IPS-NIHi7 (cell line): ENCODE data around the gene FBRSL1.

Source experiments
- DNase-seq: peaks from one replicate; pipeline ENCODE4 v3.0.0; 2012; ENCODE audit warnings: mixed read lengths; ENCODE audit errors: extremely low spot score

Gene FBRSL1

DNA sequence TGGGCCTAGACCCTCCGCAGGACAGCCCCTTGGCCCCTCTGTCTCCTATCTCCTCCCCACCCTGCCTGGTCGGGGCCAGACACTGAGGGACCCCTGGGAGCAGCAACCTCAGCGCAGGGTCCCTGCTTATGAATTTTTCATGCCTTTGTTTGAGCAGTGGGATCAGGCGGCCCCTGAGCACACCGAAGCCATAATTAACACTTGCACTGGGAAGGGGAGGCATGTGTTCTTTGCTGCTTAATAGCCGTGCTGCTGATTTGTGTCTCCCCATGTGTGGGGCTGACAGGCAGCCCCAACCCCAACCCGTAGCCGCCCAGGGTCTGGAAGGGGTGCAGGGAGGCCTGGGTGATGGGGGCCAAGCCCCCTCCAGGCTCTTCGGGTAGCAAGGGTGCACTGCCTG, 52.7 kb downstream of the FBRSL1 start:
- no peak for DNase-seq

GRCh38 chr12:132543298-132544079, 53.5 kb downstream of the FBRSL1 start:
- DNase-seq = no peak

DNA sequence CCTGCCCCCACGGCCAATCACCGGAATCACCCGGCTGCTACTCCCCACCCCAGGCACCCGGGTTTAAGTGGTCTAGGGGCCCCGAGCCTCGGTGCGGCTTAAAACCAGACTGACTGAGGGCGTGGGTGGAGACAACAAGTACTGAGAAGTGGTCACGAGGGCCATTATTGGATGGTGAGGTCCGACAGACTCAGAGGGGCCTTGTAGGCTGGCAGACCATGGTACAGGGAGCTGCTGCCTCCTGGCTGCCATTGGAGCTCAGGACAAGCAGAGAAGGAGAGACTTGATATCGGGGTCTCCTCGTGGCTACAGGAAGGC, 54.1 kb downstream of the FBRSL1 start:
- no peak for DNase-seq

DNA sequence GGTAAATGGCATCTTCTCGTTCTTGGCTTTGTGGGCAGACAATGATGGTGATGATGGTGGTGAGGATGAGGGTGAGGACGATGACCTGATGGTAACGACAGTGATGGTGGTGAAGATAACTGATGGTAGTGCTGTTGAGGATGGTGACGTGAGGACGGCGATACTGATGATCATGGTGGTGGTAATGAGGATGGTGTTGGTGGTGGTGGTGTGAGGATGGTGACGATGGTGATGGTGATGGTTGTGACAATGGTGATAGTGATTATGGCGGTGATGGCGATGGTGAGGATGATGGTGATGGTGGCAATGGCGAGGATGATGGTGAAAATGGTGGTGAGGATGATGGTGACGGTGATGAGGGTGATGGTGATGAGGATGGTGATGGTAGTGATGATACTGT, 54.5 kb downstream of the FBRSL1 start:
- DNase-seq = no peak

DNA sequence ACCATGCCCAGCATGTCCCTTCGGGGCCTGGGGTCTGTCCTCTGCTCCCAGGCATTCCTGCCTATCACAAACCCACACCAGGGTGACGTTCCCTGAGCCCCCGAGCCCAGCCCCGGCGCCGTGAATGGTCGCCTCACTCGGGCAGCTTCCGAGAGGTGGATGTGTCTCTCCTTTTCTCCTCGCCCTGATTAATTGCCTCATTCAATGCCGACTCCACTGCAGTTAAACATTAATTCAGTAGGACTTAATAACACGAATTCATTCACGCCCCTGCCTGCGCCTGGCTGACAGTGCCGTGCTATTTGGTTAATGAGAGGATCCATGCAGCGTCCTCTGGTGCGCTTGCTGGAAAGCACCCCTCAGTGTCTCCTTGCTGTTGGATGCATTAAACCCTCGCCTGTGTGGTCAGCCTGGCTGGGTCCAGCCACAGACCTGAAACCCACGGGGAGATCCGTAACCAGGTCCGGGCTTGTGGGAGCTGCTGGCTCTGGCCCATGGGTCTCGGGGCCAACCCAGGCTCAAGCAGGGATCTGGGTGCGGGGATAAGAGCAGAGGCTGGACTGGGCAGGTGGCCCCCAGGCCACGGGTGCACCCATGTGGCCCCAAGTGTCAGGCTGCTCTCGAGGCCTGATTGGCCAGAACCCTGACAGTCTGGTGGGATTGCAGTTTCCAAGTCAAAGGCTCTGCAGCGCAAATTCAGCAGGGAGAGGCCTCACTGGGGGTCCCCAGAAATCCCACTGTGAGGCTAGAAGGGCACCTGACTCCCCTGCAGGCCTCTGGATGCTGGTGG, 55.4 kb downstream of the FBRSL1 start:
- DNase-seq = no peak

DNA sequence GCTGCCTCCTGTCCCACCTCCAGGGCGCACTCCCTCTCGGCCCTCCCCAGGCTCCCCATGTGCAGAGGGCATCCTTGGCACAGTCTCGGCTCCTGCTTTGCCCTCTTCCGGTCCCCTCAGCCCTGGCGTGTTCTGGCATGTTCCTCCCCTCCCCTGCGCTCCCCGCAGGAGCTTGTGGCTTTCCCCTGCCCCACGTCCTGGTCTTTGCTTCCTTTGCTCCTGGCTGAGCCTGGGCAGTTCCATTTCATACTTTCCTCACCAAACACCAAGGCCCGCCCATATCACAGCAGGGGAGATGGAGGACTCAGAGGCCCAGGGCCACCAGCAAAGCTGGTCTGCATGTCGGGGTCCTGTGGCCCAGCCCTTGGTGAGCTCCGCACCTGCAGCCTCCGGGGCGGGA, 56.0 kb downstream of the FBRSL1 start:
- no peak for DNase-seq

DNA sequence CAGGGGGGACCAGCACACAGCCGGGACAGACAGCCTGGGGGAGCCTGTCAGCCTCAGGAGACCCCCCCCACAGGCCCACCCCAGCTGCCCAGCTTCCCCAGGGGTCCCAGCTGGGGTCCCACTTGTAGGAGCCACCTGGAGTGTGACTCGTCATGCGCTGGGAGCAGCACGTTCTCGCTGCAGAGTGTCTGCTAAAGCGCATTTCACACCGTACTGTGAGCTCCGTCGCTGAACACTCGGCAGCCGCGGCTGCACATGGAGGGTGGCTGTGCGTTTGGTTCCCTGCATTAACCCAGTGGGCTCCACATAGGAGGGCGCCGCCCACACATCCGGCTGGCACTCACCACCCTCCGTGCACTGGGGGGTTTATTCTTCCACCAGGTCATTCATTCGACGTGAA, 56.7 kb downstream of the FBRSL1 start:
- DNase-seq = no peak

DNA sequence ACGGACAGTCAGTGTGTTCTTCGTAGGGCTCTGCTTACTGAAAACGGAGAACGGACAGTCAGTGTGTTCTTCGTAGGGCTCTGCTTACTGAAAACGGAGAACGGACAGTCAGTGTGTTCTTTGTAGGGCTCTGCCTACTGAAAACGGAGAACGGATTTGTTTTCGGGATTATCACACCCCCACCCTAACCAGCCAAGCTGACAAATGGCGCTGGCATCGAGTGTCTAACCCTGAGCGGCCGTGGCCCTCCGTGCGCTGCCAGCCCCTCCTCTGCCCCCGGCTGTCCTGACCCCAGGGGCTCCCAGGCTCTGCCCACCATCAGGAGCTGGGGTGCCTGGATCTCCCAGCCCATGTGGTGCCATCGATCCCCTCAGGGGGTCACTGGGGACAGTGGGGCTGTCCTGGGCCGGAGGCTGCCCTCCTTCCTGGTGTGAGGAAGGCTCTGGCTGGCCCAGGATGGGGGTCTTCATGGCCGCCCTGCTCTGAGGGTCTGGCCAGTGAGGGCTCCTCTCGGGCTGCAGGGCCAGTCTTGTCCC, 57.3 kb downstream of the FBRSL1 start:
- DNase-seq = no peak

- DNase-seq = no peak
Observed at GRCh38 chr12:132548430-132549058, 58.6 kb downstream of the FBRSL1 start.

DNA sequence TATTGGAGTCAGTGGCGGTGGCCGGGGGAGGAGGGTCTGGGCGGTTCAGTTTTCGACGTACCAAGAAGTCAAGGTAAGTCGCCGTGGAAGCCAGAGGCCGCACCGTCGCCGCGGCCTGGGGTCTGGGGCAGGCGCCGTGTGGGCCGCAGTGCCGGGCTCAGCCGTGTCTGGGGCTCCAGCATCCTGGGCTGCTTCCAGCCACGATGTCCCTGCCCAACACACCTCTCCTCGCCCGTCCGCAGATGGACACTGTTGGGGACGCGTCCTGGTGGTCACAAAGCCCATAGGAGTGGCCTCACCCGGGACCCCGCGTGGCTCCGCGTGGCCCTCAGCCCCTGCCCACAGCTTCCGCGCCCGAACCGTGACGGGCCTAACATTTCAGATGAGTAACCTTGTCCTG, 59.1 kb downstream of the FBRSL1 start:
- no peak for DNase-seq

GRCh38 chr12:132550014-132550802, 60.3 kb downstream of the FBRSL1 start:
- DNase-seq = peak; percentile 74

- DNase-seq = no peak
Observed at GRCh38 chr12:132550830-132551640, 61.1 kb downstream of the FBRSL1 start.

GRCh38 chr12:132551641-132552031, 61.7 kb downstream of the FBRSL1 start:
- DNase-seq = no peak

DNA sequence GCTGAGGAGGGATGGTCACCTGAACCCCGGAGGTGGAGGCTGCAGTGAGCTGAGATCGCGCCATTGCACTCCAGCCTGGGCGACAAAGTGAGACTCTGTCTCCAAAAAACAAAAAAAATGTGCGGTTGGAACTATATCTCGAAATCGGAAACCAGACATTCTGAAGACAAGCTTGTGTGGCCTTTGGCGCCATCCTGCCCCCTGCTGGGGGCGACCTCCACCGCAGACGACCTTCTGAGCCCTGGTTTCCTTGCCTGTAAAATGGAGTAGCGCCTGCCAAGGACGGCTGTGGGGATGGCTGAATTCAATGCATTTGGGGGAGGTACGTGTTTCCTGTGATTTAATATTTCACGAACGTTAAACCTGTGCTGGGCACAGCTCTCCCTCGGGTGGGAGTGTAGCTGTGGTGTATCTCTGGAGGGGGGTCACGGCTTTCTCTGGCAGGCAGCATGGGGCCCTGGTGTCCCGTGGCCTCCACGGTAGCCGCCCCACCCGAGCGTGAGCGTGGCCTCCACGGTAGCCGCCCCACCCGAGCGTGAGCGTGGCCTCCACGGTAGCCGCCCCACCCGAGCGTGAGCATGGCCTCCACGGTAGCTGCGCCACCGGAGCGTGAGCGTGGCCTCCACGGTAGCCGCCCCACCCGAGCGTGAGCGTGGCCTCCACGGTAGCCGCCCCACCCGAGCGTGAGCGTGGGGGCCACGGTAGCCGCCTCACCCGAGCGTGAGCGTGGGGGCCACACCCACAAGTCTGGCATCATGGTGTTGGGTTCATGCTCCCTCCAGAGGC, 65.1 kb downstream of the FBRSL1 start:
- DNase-seq = peak; percentile 68

DNA sequence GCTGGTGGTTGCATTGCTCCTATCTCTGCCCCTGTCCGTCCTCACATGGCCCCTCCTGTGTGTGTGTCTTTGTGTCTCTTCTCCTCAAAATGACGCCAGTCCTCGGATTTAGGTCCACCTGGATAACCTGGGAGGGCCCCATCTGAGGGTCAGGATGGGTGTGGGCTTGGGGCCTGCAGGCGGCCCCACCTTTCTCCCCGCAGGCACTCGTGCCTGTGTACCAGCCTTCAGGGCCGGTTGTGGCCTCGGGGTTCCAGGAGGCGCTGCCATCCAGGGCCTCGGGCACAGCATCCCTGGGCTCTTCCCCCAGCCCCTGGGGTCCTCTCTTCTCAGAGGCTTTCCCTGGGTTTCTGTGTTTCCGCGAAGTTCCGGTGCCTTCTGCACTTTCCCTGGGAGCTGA, 65.7 kb downstream of the FBRSL1 start:
- DNase-seq = no peak

DNA sequence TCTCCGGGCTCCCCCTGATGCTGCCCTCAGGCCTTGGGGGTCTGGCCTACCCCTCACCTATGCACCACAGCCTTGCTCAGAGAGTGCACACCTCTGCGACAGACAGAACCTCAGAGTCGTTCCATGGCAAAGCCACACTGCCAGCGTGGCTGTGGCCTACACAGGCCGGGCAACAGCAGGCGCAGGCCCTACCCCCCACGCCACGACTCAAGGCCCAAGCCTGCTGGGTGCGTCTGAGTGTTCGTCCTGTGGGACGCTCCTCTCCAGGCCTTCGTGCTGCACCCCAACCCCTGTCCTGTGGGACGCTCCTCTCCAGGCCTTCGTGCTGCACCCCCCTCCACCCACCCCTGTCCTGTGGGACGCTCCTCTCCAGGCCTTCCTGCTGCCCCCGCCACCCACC, 66.3 kb downstream of the FBRSL1 start:
- DNase-seq = no peak

DNA sequence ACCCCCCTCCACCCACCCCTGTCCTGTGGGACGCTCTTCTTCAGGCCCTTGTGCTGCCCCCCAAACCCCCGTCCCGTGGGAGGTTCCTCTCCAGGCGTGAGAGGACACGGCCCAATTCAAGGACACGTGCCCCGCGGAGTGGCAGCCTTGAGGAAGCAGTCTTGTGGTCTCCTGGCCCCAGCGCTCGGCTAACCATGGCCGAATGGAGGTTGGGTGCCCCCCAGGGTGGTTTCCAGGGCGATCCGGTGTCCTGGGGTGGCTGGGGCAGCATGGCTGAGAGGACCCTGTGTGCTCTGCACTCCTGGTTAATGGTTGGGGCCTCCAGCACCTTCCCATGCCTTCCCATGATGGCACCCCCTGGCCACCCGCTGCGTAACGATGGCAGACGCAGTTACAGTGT, 66.8 kb downstream of the FBRSL1 start:
- DNase-seq = no peak

- DNase-seq = no peak
Observed at GRCh38 chr12:132557291-132558015, 67.5 kb downstream of the FBRSL1 start.

- no peak for DNase-seq
Observed at GRCh38 chr12:132558042-132558856, 68.3 kb downstream of the FBRSL1 start.
